Subcutaneous adipose tissue (tissue), 4 donors: Measurements from ENCODE around the gene TUFT1. TPM values are rescaled to one million over a fixed set of nuclear protein-coding genes. Genes with fewer than 3 reads are reported as not detected.

ENCODE experiments used
- CTCF ChIP-seq: fragments of 450-650 bp; IDR thresholded peaks from one replicate; pipeline ENCODE4 v1.5.1; 2016; ENCODE audit warnings: low read depth, mild to moderate bottlenecking, control low read depth, antibody characterized with exemption, moderate library complexity
- total RNA-seq, 4 donors: library from RNA; depleted of rRNA; stranded (reverse); fragments of >200 nt; gene quantifications; one replicate each; pipeline ENCODE4 v1.1.0, GENCODE V29; 2016

TUFT1 gene
- total RNA-seq, 4 donors from 2014 or later: 3.8 to 7.5 (median 5.8) TPM

- TF ChIP-seq CTCF: no peak
Measured at GRCh38 chr1:151549199-151549598, 9.1 kb downstream of the TUFT1 start.

- TF ChIP-seq CTCF: no peak
Measured at GRCh38 chr1:151553659-151554058, 13.6 kb downstream of the TUFT1 start.

GRCh38 chr1:151556052-151556451 is 15.9 kb downstream of the TUFT1 start:
- no peak for TF ChIP-seq CTCF

- no peak for TF ChIP-seq CTCF
Measured at GRCh38 chr1:151562661-151563060, 22.6 kb downstream of the TUFT1 start.

- no peak for TF ChIP-seq CTCF
Measured at GRCh38 chr1:151563376-151563775, 23.3 kb downstream of the TUFT1 start.

GRCh38 chr1:151565502-151566189 is 25.5 kb downstream of the TUFT1 start:
- no peak for TF ChIP-seq CTCF

- TF ChIP-seq CTCF: no peak
Measured at GRCh38 chr1:151568626-151569088, 28.5 kb downstream of the TUFT1 start.
